AG04450 (cell line): Measurements from ENCODE around the gene ZCCHC14. TPM values are rescaled to one million over a fixed set of nuclear protein-coding genes. Genes with fewer than 3 reads are reported as not detected.

ENCODE experiments used
- CTCF ChIA-PET: fragments of 300-600, 350-600 bp; formaldehyde crosslinking; extraction: SDS; loops from one replicate; lab custom pipeline; 2022; ENCODE audit warnings: antibody characterized with exemption, inconsistent platforms; lab: Charles Lee
- POLR2A ChIA-PET: fragments of 350-600 bp; formaldehyde crosslinking; extraction: SDS; loops from one replicate; lab custom pipeline; 2021; ENCODE audit warnings: antibody characterized with exemption, inconsistent platforms; lab: Yijun Ruan, JAX
- DNase-seq: peaks from one replicate; pipeline ENCODE4 v3.0.0-alpha.2; 2011; ENCODE audit warnings: low read depth, low spot score
- H3K27ac ChIP-seq: one replicate; pipeline ENCODE4 v1.5.1; 2012; ENCODE audit warnings: low read depth, low read length, control low read depth
- H3K27me3 ChIP-seq: one replicate; pipeline ENCODE4 v1.6.0; 2012; ENCODE audit warnings: low read length; ENCODE audit not compliant: control insufficient read depth, insufficient read depth
- H3K4me3 ChIP-seq: 2 replicates; pipeline ENCODE4 v1.5.1; 2011; ENCODE audit warnings: mild to moderate bottlenecking, low read depth, low read length, control low read depth
- H3K9me3 ChIP-seq: 2 replicates; pipeline ENCODE4 v1.5.1; 2012; ENCODE audit warnings: low read length; ENCODE audit not compliant: control insufficient read depth, insufficient read depth
- polyA plus RNA-seq: library from polyadenylated mRNA; depleted of rRNA; stranded (reverse); fragments of >200 nt; gene quantifications from 2 replicates; pipeline ENCODE4 v1.2.3, GENCODE V29; 2011
- TF ChIP-seq, protein P1 (sequence below): IDR thresholded peaks from 2 replicates; pipeline ENCODE4 v1.5.1; 2011; ENCODE audit warnings: low read depth, low read length, control low read depth, inconsistent platforms

Gene ZCCHC14
- polyA plus RNA-seq, 1 experiment = 6.2 TPM

GRCh38 chr16:87438611-87438985 lies 54.2 kb downstream of the ZCCHC14 start:
- Histone ChIP-seq H3K27me3 (no peaks in the 10 kb centered on the region), H3K9me3 (peaks cover 5% of the 10 kb centered on the region; the same call in 1 of the 2 replicates), H3K4me3 (no peak overlapping the region), H3K27ac (no peak overlapping the region)
- POLR2A ChIA-PET = no interaction called here
- TF ChIP-seq, protein P1, sequence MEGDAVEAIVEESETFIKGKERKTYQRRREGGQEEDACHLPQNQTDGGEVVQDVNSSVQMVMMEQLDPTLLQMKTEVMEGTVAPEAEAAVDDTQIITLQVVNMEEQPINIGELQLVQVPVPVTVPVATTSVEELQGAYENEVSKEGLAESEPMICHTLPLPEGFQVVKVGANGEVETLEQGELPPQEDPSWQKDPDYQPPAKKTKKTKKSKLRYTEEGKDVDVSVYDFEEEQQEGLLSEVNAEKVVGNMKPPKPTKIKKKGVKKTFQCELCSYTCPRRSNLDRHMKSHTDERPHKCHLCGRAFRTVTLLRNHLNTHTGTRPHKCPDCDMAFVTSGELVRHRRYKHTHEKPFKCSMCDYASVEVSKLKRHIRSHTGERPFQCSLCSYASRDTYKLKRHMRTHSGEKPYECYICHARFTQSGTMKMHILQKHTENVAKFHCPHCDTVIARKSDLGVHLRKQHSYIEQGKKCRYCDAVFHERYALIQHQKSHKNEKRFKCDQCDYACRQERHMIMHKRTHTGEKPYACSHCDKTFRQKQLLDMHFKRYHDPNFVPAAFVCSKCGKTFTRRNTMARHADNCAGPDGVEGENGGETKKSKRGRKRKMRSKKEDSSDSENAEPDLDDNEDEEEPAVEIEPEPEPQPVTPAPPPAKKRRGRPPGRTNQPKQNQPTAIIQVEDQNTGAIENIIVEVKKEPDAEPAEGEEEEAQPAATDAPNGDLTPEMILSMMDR = no peak
- CTCF ChIA-PET = interaction anchor here (1.0 kb wide), 1 partner anchor 22 kb away, joined by 3 read pairs; no protein-coding TSS in a partner anchor
- DNase-seq = no peak

DNA sequence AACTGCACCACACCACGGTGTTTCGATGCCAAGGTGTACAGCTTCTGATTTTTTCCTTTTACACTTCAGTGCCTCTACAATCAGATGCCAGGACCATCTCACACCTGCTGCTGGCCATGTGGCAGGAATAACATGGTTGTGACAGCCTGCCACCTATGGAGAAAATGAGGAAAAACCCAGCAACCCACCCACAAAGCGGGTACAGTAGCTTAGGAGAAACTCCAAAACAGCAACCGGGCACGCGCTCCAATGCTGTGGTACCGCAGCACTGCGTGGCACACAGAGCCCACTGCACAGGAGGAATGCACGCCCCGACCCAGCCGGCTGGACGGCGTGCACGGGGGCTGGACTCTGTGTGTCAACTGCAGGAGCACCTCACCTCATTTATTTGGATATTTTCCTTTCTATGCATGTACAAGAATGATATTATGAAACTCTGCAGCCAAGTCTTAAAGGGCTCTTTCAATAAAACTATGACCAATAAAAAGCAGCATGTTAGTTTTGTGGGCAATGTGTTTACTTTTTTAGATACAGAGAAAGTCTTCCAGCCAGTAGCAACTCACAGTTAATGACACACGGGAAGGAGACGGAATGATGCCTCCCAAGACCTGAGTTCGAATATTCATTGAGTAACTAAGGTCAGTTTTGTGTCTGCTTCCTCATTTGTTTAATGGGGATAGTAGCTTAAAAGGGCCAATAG lies 54.8 kb downstream of the ZCCHC14 start:
- H3K9me3 ChIP-seq = peaks cover 5% of the 10 kb centered on the region; the same call in 1 of the 2 replicates
- no peaks in the 10 kb centered on the region for H3K27me3 ChIP-seq
- no peak for DNase-seq
- ChIA-PET POLR2A (no interaction called here), CTCF (interaction anchor here (1.0 kb wide), 1 partner anchor 22 kb away, joined by 3 read pairs; no protein-coding TSS in a partner anchor)
- no peak overlapping the region for H3K4me3 ChIP-seq
- TF ChIP-seq, protein P1 = no peak
- H3K27ac ChIP-seq = peak overlapping the region; percentile 31

DNA sequence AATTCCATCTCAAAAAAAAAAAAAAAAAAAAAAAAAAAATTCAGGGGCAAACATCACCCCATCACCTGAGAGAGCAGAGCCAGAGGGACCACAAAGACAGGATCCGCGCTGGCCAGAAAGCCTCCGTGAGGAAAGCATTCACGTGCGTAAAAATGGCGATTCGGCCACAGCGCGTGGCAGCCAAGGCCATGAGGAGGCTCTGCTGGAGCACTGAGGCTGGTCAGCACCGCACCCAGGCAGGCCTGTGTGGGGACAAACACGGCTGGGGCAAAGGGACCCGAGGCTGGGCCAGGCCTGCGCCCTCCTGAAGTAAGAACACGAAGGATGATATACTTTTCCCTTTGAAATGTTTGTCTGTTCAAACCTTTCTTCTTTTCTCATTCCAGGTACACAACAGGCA lies 55.5 kb downstream of the ZCCHC14 start:
- Histone ChIP-seq H3K4me3 (no peak overlapping the region), H3K9me3 (peaks cover 5% of the 10 kb centered on the region; the same call in 1 of the 2 replicates), H3K27ac (peak overlapping the region; percentile 11), H3K27me3 (no peaks in the 10 kb centered on the region)
- DNase-seq = no peak
- TF ChIP-seq, protein P1 = no peak
- POLR2A ChIA-PET = no interaction called here
- CTCF ChIA-PET = interaction anchor here (0.6 kb wide), 1 partner anchor 21 kb away, joined by 3 read pairs; no protein-coding TSS in a partner anchor

DNA sequence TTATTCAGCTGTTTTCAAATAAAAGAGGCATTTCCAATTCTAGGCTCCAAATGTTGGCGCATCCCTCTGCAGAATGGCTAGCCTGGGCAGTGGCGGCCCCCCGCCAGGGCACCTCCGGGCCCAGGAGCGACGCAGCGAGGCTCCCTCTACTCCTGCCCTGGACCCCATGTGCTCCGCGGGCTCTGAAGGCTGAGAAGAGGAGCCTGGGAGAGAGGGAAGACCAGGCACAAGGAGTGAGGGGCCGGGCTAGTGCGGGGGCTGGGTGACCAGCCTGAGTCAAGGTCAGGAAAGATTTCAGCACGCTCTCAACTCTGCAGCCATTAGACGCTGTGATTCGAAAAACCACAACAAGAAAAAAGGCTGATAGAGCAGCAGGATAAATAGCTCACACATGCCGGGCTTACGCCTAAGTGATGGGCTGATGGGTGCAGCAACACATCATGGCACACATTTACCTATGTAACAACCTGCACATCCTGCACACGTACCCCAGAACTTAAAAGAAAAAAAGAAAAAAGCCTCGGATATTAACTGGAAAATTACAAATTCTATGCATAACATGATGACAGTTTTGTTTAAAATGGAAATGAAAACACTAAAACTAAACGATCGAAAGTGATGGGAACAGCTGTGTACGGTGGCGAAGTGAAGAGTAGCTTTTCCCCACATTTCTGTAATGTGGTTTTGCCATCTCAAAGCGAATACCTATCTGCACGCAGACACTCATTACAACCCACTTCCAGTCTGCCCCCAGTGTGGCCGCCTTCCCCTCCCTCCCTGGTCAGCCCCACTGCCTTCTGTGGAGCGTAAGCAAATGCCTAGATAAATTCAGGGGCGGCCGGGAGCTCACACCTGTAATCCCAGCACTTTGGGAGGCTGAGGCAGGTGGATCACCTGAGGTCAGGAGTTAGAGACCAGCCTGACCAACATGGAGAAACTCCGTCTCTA lies 56.3 kb downstream of the ZCCHC14 start:
- no peak for DNase-seq
- POLR2A ChIA-PET = interaction anchor here (0.9 to 1.4 kb wide), 3 partner anchors 11 to 28 kb away, joined by 3 to 7 read pairs (median 3); no protein-coding TSS in a partner anchor
- Histone ChIP-seq H3K9me3 (no peaks in the 10 kb centered on the region; the same call in 1 of the 2 replicates), H3K27me3 (no peaks in the 10 kb centered on the region), H3K27ac (peak overlapping the region; percentile 85), H3K4me3 (no peak overlapping the region)
- TF ChIP-seq, protein P1 = no peak
- CTCF ChIA-PET = interaction anchor here (0.6 to 1.8 kb wide), 2 partner anchors 20 to 22 kb away, joined by 3 to 10 read pairs; no protein-coding TSS in a partner anchor
